HG03066 (cell line): ENCODE data around the gene WASF1.
"Not testable (repeated sequence)": the region's sequence is repeated elsewhere in the genome, so short reads cannot be mapped to it uniquely, and the experiment has no call there.

ENCODE experiments used
- ATAC-seq: cut with Tn5 transposase; IDR thresholded peaks from one replicate; pipeline ENCODE4 v1.9.1; 2021; ENCODE audit warnings: low read depth; ENCODE audit not compliant: unreplicated experiment

WASF1 gene

GRCh38 chr6:110178626-110179405, 654 bp downstream of the WASF1 start:
- ATAC-seq = no peak

GRCh38 chr6:110173506-110174132, 5.9 kb downstream of the WASF1 start:
- ATAC-seq = no peak

- ATAC-seq = no peak
These were observed 9.4 kb downstream of the WASF1 start for GRCh38 chr6:110170081-110170480.

GRCh38 chr6:110158479-110158878, 21.0 kb downstream of the WASF1 start:
- no peak for ATAC-seq

- ATAC-seq = no peak
These were observed 31.6 kb downstream of the WASF1 start for GRCh38 chr6:110147870-110148269.

- no peak for ATAC-seq
These were observed 38.8 kb downstream of the WASF1 start for GRCh38 chr6:110140650-110141049.

- no peak for ATAC-seq
These were observed 40.4 kb downstream of the WASF1 start for GRCh38 chr6:110139052-110139451.

GRCh38 chr6:110137924-110138887, 41.3 kb downstream of the WASF1 start:
- ATAC-seq = no peak

GRCh38 chr6:110130362-110130761, 49.1 kb downstream of the WASF1 start:
- ATAC-seq = no peak

GRCh38 chr6:110128418-110128817, 51.1 kb downstream of the WASF1 start:
- ATAC-seq = no peak

GRCh38 chr6:110125361-110125760, 54.1 kb downstream of the WASF1 start:
- ATAC-seq = no peak

GRCh38 chr6:110121655-110122054, 57.8 kb downstream of the WASF1 start:
- ATAC-seq = not testable (repeated sequence)

GRCh38 chr6:110116258-110116657, 63.2 kb downstream of the WASF1 start:
- ATAC-seq = no peak

GRCh38 chr6:110114004-110114403, 65.5 kb downstream of the WASF1 start:
- no peak for ATAC-seq

GRCh38 chr6:110105296-110105695, 74.2 kb downstream of the WASF1 start:
- ATAC-seq = no peak

GRCh38 chr6:110103260-110103659, 76.2 kb downstream of the WASF1 start:
- no peak for ATAC-seq

GRCh38 chr6:110102411-110102810, 77.1 kb downstream of the WASF1 start:
- ATAC-seq = no peak

- ATAC-seq = no peak
These were observed 77.6 kb downstream of the WASF1 start for GRCh38 chr6:110101885-110102284.

GRCh38 chr6:110098511-110099116, 80.9 kb downstream of the WASF1 start:
- no peak for ATAC-seq

- no peak for ATAC-seq
These were observed 82.0 kb downstream of the WASF1 start for GRCh38 chr6:110097443-110097842.

GRCh38 chr6:110095935-110096334, 83.5 kb downstream of the WASF1 start:
- ATAC-seq = no peak
